GM21786 (cell line): ENCODE data around the gene LDLRAD4.

Experiments
- ATAC-seq: cut with Tn5 transposase; IDR thresholded peaks from one replicate; pipeline ENCODE4 v1.9.1; 2021; ENCODE audit not compliant: unreplicated experiment

The LDLRAD4 gene

DNA sequence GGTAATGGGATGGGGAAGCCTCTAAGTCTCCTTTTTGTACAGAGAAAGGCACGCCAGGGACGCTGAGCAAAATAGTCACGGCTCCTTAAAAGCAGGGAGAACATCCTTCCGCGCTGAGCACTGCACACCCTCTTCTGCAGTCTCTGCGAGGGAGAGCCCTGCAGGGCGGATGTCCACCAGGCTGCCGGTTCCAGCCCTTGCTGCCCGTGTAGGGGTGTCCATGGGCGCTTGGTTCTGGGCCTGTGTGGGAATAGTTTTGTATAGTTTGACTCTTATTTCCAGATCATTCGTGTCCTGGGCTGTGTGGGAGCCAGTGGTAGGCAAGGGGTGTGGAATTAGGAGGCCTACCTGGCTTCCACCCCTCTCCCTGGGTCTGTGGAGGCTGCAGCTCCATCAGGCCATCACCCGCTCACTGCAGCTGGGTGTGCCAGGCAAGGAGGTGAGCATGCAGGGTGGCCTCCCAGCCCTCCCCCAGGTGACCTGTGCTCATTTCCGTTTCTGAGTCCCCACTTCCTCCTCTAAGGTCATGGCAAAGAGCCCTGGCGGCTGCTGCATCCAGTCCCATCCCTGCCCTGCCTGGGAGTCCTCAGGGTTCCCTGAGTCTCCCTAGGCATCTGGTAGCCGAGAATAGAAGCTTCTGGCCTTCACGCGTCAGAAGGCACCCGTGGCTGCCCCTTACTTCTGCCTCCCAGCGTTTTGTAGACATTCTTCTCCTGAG, 202.6 kb downstream of the LDLRAD4 start:
- no peak for ATAC-seq

DNA sequence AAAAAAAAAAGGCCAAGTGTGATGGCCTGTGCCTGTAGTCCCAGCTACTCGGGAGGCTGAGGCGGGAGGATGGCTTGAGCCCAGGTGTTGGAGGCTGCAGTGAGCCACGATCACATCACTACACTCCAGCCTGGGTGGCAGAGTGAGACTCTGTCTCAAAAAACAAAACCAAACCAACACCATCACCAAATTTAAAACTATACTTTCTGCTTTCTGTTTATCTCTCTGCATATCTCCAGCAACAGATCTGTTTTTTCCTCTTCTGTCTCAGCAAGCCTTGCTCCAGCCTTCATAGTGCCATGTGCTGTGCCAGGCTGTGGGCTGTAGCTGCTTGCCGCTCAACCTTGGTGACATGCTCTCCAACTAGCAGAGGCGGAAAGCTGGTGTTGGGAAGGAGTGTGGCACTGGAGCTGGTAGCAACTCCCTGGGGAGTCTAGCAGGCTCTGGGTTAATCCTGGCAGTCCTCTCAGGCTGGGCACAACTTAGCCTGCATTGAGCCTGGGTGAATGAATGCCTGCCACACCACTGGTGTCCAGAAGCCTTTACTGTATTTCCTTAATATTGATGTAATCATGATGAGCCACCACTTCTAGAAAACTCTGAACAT, 204.1 kb downstream of the LDLRAD4 start:
- no peak for ATAC-seq

DNA sequence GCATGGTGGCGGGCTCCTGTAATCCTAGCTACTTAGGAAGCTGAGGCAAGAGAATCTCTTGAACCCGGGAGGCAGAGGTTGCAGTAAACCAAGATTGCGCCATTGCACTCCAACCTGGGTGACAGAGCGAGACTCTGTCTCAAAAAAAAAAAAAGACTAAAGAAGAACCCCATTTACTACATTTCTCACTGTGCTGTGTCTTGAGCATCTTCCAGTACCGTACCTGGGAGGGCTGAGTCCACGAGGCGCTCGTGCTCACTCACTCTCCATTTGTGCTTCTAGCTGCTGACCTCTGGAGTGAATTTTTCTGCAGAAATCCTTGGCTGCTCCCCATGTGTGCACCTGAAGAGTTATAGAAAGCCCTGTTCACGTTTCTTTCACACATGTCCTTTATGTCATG, 204.8 kb downstream of the LDLRAD4 start:
- no peak for ATAC-seq

DNA sequence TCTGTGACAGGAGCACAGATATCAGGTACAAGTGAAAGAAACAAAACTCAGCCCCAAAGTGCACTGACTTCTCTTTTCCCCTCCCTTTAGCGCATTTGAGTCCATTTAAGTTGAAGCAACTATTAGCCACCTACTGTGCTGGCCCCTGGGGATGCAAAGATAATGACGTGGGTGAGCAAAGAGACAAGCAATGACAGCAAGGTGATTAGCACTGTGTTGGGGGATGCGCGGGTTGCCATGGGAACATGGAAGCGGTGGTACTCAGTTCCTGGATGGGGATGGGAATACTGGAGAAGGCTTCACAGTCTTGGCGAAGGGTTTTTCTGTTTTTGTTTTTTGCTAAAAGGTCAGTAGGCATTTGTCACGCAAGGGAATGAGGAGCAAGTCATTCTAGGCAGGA, 205.8 kb downstream of the LDLRAD4 start:
- ATAC-seq, result no peak

DNA sequence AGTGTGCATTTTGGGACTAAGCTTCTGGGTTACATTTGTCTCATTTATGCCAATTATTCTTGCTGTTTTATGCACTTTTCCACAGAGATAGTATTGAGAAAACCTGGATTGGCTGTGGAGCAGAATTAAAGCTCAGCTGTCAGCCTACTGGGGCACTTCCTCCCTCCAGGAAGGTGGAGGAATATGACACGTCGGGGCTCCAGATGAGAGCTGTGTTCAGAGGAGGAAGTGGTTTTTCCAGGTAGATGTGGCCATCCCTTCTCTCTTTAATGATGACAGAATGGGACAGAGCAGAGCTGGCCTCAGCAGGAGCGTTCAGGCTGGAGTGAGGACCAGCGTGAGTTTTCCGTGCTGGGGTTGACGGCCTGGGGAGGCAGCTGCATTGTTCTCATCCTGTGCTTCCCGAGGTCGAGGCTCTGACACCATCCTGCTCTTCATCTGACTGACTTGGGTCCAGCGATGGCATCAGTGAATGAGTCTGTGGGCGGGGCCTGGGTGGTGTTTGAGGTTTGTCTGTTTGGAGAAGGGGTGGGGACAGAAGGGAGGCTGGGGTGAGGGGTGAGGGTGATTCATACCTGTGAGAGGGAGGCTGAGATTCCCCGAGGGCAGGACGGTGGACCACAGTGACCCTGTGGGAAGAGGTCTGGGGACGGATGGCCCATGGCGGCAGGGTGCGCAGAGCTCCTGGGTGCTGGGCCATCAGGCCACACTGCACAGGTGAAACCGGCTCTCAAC, 207.0 kb downstream of the LDLRAD4 start:
- no peak for ATAC-seq

DNA sequence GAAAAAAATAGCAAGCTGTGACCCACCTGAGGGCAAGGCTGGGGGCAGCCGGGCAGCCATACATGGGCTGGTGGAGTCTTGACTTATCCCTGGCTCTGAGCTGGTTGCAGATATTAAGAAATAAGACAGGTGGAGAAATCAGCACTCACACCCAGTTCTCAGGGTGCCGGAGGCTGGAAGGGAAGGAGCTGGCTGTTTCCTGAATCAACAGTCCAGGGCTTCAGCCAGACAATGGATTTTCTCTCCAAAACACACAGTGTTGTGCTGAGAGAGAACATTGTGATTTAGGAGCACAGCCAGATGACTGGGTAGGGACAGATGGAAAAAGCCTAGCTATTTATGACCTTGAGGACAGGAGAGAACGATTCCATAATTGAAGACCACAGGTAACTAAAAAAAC, 208.8 kb downstream of the LDLRAD4 start:
- ATAC-seq, result no peak

DNA sequence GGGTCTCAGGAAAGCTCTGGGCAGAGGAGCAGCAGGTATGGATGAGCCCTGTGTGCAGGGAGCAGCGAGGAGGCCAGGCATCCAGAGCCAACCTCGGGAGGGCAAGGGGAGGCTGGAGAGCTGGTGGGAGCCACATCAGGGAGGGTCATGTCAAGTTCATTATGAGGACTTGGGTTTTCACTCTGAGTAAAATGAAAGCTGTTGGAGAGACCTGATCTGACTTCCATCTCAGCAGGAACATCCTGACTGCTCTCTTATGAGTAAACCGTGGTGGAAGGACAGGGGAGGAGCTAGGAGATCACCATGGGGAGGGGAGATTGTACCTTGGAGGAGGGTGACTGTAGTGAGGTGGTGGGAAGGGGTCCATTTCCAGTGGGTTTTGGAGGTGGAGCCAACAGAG, 209.8 kb downstream of the LDLRAD4 start:
- no peak for ATAC-seq

DNA sequence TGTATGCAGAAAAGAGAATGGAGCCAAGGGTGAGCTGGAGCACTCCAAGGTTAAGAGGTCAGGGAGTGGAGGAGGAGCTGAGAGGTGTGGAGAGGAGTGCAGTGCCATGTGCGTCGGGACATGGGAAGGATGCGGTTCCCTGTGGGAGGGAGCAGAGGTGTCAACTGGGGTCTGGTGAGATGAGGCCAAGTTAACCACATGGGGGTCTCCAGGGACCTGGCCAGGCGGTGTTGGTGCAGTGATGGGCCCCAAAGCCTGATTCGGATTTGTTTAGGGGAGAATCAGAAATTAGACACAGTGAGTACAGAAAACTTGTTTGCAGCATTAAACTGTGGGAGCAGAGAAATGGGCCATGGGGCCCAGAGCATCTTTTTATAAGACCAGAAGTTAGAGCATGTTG, 210.5 kb downstream of the LDLRAD4 start:
- no peak for ATAC-seq

DNA sequence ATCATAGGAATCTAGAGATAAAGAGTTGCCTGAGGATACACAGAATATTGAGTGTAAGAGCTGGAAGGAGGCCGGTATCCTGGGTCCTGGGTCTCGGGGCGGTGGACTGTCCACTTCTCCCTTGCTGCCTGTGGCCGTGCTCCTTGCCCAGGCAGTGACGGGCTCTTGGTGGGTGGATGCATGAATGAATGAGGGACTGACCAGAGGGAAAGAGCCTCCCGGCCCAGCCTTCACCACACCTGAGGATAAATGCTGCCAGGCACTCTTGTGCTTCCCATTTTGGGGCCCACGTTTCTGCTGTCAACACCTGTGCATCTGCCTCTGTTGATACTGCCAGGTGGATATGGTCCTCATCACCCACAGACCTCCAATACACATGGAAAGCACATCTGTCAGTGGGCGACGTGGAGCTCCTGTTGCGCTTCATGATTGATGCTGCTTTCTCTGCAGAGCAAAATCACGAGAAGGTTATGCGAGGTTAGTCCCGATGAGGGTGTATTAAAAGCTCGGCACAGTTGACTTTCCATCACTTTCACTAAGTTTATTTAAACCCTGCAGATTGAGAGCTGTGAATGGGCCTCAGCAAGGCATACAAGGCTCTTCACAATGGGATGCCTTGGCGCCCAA, 211.4 kb downstream of the LDLRAD4 start:
- ATAC-seq, result no peak

DNA sequence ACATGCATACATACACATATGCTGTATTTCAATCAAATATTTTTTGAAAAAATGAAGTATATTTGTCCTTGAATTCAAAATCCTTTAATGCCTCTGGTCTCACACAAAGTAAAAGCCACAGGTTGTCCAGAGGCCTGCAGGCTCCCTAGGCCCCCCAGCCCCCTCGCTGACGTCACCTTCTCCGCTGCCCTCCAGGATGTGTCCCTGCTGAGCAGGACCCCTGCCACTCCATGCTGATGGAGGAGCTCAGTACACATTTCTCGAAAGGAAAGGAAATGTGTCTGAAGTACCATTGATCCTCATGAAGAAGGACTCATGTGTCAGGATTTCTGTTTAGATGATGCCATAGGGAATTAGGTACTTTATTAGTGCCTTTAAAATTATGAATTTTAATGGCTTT, 212.1 kb downstream of the LDLRAD4 start:
- no peak for ATAC-seq

DNA sequence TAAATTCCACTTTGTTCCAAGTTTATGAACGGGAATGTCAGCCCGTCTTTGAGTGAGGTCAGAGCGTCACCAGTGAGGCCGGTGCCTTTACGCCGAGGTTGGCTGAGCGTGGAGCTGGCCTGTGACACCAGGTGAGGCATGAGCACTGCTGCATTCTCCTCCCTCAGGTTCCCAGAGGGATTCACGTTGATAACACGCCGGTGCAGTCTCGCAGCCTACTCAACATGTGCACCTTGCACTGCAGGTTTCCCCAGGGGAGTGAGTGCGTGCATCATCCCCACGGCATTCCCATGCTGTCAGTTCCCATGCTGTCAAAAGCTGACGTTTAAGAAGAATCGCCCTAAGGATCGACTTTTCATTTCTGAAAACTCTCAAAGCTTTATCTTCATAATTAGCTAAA, 213.3 kb downstream of the LDLRAD4 start:
- ATAC-seq, result no peak

DNA sequence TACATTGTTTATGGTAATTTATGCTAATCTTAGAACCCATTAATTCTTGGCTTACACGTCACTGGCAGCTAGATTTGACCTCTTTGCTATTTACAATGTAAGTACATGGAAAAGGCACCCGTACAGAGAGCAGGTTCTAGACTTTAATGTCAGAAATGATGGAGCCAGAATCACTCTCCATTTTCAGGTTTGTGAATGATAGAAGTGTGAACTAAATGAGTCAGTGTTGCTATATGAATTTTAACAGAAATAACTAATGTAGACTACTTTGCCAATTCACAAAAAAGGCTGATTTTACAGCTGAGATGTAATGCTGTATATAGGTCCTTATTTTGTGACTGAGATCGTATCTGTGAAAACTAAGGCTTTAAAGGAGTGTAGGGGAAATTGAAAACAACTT, 214.6 kb downstream of the LDLRAD4 start:
- no peak for ATAC-seq

DNA sequence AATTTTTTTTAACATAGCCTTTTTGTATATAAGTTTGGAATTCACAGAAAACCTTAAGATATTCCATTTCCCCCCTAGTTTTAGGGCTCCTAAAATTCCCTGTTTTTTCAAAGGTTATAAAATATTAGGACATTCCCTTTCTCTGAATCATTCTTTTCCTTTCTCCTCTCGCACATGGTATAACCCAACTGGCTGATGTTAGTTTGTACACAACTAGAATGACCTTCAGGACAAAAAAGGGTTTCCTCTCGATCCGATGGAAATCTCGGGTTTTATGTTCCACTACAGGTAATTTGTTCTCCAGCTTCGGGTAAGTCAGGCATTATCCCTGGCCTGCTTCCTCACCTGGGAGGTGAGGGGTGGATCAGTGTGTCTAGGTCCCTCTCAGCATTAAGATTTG, 215.1 kb downstream of the LDLRAD4 start:
- ATAC-seq, result no peak

DNA sequence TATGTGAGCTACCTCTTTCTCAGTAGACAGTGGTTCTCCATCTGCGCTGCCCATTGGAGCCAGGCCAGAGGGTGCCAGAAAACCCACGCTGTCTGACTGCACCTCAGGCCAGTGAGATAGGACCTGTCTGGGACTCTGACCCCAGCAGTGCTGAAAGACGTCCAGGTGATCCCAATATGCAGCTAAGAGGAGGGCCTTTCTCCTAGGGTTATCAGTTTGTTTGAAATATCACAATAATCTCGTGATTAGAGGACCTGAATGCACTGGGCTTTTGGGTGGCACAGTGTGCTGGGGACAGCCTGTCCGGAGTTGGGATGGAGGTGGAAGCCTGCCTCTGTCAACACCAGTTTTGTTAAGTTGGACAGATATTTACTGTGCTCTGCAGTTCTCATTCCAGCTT, 216.3 kb downstream of the LDLRAD4 start:
- ATAC-seq, result no peak

DNA sequence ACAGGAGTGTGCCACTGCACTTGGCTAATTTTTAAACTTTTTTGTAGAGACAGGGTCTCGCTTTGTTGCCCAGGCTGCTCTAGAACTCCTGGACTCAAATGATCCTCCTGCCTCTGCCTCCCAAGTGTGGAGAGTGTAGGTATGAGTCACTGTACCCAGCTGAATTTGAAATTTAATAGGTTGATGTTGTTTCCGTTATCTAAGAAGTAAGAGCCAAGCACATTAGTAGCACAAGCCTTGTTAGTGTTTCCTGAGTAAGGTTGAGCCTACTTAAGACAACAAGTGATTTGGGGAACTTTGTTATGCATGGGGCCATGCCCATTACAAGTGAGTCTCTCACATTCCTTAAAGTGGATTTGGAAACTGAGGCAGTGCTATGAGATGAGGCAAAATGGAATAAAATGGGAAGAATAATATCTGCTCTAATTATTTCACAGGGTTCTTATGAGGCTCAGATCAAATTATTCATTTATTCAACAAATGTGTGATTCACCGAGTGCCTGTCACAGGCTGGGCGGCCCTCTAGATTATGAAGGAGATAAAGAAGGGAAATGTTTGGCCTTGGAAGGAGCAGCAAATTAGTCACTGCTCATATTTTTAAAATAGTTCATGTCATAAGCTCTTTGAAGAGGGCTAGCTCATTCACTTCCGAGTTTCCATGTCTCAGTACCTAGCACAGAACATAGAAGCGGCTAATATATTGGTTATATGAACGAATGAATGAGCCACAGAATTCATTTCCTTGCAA, 217.2 kb downstream of the LDLRAD4 start:
- no peak for ATAC-seq

DNA sequence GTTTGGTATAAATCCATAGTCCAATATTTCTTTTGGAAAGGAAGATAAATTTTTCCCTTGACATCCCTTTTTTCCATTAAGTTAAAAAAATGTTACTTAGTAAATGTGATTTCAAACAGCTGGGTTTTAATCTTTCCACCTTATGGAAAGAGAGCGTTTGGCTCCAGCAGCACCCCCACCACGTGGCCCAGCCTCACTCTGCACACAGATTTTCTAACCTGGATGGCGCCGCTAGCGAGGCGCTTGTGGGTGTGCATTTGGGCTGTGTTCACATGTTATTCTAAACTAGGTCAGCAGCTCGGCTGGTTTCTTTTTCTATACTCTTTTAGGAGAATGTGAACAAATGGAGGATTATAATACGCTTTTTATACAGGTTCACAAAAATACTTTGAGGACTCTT, 218.0 kb downstream of the LDLRAD4 start:
- no peak for ATAC-seq

DNA sequence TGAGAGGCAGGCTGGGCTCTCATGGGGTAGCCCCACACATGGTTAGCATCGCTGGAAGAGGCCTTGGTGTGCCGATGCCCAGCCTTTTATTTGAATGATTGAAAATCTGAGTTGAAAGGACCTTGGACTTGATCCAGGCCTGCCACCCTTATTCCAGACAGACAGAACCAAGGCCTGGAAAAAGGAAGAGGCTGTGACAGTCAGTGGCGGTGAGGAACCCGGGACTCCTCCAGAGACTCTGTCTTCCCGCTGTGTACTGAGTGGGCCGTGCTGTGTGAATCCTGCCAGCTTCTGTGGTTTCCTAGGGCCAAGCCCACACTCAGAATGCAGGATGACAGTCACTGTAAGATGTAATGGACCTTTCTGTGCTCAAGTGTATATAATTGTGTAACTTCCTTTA, 218.5 kb downstream of the LDLRAD4 start:
- no peak for ATAC-seq

DNA sequence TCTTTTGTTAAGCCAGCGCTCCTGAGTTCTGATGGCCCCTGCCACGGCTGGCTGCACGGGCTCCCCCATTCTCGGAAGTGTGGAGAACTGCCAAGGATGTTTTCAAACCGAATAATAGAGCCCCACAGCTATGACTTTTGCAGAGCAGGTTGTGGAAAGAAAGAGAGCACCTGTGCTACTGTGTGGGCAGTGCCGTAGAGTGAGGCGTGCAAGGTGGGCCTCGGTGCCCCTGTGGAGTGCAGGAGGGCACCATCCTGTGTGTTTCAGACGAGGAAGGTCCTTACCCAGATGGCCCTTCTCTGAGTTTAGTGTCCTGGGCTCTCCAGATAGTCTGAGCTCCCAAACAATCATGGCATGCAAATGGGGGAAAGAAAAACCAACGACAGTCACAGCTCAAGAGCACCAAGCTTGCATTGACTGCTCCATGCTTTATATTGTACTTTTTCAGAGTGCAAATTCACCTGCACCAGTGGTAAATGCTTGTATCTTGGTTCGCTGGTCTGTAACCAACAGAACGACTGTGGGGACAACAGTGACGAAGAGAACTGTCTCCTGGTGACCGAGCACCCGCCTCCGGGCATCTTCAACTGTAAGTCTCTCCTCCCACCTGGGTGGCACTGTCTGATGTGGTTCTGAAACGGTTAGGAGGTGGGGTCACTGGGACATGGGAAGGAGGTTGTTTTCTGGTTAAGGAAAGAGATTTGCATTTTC, 219.4 kb downstream of the LDLRAD4 start:
- no peak for ATAC-seq

DNA sequence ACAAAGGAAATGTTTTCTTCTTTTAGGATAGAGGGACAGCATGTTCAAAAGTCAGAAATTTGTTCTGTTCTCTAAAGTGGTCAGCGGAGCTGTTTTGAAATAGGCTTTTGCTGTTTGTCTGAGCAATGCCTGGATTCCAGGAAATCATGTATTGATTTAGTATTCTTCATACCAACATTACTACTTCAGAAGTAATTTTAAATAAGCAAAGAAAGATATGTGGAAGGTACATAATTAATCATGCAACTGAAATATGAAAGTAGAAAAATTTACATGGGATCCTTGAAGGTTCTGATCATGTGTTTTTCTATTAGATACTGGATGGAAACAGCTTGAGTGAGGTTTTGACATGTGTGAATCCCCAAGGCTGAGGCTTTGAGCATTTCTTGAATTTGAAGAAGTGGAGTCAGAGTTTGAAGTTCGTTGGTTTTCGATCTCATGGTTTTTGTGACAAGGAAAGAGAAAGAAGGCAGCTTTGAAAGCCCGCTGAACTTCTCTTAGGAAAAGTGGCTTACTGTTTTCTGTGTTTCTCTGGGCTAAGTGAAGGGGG, 220.0 kb downstream of the LDLRAD4 start:
- no peak for ATAC-seq

DNA sequence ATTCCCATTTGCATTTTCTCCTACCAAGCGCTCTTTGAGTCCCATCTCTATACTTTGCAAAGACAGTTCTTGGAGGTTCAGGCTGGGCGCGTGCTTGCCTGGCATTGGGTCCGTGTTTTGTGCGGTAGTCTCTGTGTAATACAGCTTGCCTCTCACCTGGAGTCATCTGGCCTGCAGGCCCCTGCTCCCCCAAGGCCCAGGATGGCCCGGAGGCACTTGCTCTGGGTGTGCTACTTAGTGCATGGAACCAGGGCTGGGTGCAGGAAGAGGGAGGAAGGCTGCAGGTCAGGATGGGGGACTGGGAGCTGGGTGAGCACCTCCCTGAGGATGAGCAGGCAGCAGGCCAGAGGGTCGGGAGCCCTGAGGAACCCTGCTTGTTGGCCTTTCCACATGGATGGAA, 220.9 kb downstream of the LDLRAD4 start:
- ATAC-seq, result no peak
